ENCODE results near the gene CHID1.

Gene CHID1

DNA sequence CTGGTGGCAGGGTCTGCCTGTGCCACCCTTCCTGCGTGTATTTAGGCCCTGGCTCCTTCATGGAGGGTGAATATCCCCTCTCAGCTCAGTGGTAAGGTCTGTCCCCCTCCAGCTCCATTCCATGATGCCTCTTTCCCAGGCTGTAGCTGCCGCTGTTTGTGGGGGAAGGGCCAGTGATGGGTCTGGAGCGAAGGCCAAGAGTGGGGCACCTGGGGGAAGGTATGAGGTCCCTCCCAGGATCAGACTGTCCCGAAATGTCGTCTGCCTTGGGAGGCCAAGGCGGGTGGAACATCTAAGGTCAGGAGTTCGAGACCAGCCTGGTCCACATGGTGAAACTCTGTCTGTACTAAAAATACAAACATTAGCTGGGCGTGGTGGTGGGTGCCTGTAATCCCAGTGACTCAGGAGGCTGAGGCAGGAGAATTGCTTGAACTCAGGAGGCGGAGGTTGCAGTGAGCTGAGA lies 76.7 kb downstream of the CHID1 start:
- TF ChIP-seq, protein P1, sequence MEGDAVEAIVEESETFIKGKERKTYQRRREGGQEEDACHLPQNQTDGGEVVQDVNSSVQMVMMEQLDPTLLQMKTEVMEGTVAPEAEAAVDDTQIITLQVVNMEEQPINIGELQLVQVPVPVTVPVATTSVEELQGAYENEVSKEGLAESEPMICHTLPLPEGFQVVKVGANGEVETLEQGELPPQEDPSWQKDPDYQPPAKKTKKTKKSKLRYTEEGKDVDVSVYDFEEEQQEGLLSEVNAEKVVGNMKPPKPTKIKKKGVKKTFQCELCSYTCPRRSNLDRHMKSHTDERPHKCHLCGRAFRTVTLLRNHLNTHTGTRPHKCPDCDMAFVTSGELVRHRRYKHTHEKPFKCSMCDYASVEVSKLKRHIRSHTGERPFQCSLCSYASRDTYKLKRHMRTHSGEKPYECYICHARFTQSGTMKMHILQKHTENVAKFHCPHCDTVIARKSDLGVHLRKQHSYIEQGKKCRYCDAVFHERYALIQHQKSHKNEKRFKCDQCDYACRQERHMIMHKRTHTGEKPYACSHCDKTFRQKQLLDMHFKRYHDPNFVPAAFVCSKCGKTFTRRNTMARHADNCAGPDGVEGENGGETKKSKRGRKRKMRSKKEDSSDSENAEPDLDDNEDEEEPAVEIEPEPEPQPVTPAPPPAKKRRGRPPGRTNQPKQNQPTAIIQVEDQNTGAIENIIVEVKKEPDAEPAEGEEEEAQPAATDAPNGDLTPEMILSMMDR (IDR thresholded peaks at IDR 0.05; ENCODE audit: insufficient read depth, low read length, missing control alignments): no peak
- ChIA-PET CTCF (interaction anchor here (0.7 to 1.3 kb wide), 5 partner anchors 10 to 18 kb away, joined by 3 to 5 read pairs (median 4); partner anchors contain the start of gene PNPLA2), POLR2A (interaction anchor here (1.6 to 8.7 kb wide), 3 partner anchors 11 to 14 kb away, joined by 7 to 109 read pairs (median 96); partner anchors contain the start of genes PNPLA2, POLR2L and TSPAN4)
- H3K4me3 ChIP-seq (ENCODE audit: low read depth, low read length): peak overlapping the region; percentile 76
- DNase-seq (ENCODE audit: low read depth, low spot score): no peak

DNA sequence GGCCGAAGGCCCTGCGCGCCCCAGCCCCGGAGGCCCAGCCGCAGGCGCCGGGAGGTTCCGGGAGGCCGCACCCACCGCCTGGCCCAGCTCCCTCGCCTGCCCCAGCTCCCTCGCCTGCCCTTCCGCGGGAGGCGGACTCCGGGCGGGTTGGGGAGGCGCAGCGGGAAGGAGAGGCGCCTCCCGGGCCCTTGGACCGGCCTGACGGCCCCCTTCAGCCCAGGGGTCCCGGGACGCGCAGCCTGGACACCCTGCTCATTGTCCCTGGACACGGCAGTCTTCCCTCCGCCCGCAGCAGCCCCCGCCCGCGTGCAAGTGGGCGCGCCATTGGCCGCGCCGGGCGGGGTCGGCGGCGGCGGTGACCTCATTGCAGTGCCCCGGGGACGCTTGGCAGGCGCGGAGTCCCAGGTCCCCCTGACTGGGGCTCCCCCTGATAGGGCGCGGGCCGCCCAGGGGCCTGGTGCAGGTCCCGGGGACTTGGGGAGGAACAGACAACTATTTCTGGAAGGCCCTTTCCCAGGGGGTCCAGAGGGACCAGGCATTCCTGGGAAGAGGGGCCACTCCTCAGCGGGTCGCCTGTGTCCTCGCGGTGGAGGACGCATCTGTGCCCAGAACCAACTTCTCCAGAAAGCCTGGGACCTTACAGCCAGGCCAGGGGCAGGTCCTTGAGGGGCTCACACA lies 77.4 kb downstream of the CHID1 start:
- CTCF ChIA-PET: interaction anchor here (1.0 to 1.3 kb wide), 2 partner anchors 9 to 14 kb away, joined by 4 to 5 read pairs; partner anchors contain the start of gene PNPLA2
- POLR2A ChIA-PET: interaction anchor here (7.5 to 8.7 kb wide), 2 partner anchors 12 to 14 kb away, joined by 96 to 109 read pairs; partner anchors contain the start of genes PNPLA2, POLR2L and TSPAN4
- DNase-seq (ENCODE audit: low read depth, low spot score): no peak
- TF ChIP-seq, protein P1 (IDR thresholded peaks at IDR 0.05; ENCODE audit: insufficient read depth, low read length, missing control alignments): no peak
- peak overlapping the region; percentile 76 for H3K4me3 ChIP-seq (ENCODE audit: low read depth, low read length)

- CTCF ChIA-PET: interaction anchor here (1.3 kb wide), 1 partner anchor 11 kb away, joined by 6 read pairs; no protein-coding TSS in a partner anchor
- TF ChIP-seq, protein P1 (IDR thresholded peaks at IDR 0.05; ENCODE audit: insufficient read depth, low read length, missing control alignments): no peak
- H3K4me3 ChIP-seq (ENCODE audit: low read depth, low read length): peak within 1 kb of the TSS; percentile 76
- DNase-seq (ENCODE audit: low read depth, low spot score): no peak
- POLR2A ChIA-PET: interaction anchor here (0.8 to 8.7 kb wide), 3 partner anchors 12 to 24 kb away, joined by 4 to 109 read pairs (median 96); partner anchors contain the start of genes PNPLA2, POLR2L and TSPAN4
These were observed 78.0 kb downstream of the CHID1 start, which contains the start of gene CD151 for GRCh38 chr11:832529-833113. Gene CD151, plus strand, starts transcription at chr11:832952. Its CDS starts 3,118 bp downstream, at chr11:836070.

- no peak for DNase-seq (ENCODE audit: low read depth, low spot score)
- H3K4me3 ChIP-seq (ENCODE audit: low read depth, low read length): peak overlapping the region; percentile 76
- ChIA-PET POLR2A (interaction anchor here (0.8 to 8.7 kb wide), 3 partner anchors 13 to 23 kb away, joined by 4 to 109 read pairs (median 96); partner anchors contain the start of genes PNPLA2, POLR2L and TSPAN4), CTCF (interaction anchor here (1.2 to 1.3 kb wide), 3 partner anchors 8 to 93 kb away, joined by 3 to 7 read pairs (median 6); no protein-coding TSS in a partner anchor)
- TF ChIP-seq, protein P1 (IDR thresholded peaks at IDR 0.05; ENCODE audit: insufficient read depth, low read length, missing control alignments): no peak
These were observed 78.6 kb downstream of the CHID1 start for GRCh38 chr11:831961-832528.

DNA sequence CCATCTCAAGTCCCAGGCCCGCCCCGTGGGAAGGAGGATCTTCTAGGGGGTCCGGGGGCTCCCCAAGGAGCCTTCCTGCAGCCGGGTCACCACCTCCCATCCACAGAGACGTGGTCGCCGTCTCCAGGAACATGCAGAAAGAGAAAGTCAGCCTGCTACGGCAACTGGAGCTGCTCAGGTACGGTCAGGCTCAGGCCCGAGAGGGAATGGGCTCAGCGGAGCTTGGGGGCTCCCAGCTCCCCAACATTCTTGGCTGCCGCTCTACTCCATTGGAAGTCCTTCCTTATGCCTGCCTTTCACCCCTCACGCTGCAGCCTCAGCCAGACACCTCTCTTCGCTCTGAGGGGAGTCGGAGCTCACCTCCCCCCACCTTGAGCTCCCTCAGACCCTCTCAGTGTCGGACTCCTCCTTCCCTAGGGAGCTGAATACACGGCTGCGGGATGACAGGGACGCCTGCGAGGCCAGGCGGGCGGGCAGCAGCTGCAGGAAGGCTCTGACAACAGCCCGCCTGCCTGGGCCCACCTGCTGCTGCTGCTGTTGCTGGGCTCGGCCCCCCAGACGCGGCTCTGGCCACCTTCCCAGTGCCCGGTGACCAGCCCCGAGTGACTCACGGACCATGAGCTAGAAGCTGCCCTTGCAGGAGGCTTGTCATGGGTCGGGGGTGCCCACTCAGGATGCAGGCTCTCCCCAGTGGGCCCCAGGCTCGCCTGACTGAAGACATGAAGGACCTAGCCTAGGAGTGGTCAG lies 79.3 kb downstream of the CHID1 start:
- ChIA-PET CTCF (interaction anchor here (1.2 to 1.3 kb wide), 3 partner anchors 9 to 94 kb away, joined by 3 to 7 read pairs (median 6); no protein-coding TSS in a partner anchor), POLR2A (interaction anchor here (1.0 to 8.7 kb wide), 4 partner anchors 9 to 19 kb away, joined by 3 to 109 read pairs (median 50); partner anchors contain the start of genes PNPLA2, POLR2L and TSPAN4)
- H3K4me3 ChIP-seq (ENCODE audit: low read depth, low read length): peak overlapping the region; percentile 30
- no peak for DNase-seq (ENCODE audit: low read depth, low spot score)
- TF ChIP-seq, protein P1 (IDR thresholded peaks at IDR 0.05; ENCODE audit: insufficient read depth, low read length, missing control alignments): no peak
